ENCODE results near the gene ERN2.

DNA sequence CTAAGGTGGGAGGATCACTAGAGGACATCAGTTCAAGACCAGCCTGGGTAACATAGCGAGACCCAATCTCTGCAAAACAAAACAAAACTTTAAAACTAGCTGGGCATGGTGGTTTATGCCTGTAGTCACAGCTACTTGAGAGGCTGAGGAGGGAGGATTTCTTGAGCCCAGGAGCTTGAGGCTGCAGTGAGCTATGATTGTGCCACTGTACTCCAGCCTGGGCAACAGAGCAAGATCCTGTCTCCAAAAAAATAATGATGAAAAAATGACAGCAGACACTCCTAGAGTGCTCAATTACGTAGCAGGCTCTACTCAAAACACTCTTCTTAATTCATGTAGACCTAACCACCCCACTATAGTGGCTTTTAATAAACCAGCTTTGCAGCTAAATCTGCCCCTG, 12.9 kb downstream of the ERN2 start:
- TF ChIP-seq, protein P1, sequence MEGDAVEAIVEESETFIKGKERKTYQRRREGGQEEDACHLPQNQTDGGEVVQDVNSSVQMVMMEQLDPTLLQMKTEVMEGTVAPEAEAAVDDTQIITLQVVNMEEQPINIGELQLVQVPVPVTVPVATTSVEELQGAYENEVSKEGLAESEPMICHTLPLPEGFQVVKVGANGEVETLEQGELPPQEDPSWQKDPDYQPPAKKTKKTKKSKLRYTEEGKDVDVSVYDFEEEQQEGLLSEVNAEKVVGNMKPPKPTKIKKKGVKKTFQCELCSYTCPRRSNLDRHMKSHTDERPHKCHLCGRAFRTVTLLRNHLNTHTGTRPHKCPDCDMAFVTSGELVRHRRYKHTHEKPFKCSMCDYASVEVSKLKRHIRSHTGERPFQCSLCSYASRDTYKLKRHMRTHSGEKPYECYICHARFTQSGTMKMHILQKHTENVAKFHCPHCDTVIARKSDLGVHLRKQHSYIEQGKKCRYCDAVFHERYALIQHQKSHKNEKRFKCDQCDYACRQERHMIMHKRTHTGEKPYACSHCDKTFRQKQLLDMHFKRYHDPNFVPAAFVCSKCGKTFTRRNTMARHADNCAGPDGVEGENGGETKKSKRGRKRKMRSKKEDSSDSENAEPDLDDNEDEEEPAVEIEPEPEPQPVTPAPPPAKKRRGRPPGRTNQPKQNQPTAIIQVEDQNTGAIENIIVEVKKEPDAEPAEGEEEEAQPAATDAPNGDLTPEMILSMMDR (IDR thresholded peaks at IDR 0.05): no peak
- TF ChIP-seq POLR2A (IDR thresholded peaks at IDR 0.05): no peak

All from heart left ventricle (tissue), 13 donors.